ENCODE measurements around the gene AP3M1. TPM values are rescaled to one million over a fixed set of nuclear protein-coding genes. Genes with fewer than 3 reads are reported as not detected.
A peak's percentile ranks its signal among the peaks of the same experiment; 100 is the strongest.

AP3M1 gene
- total RNA-seq, 1 experiment from 2014 or later = 52.6 TPM

GRCh38 chr10:74118804-74119203 lies 31.8 kb downstream of the AP3M1 start:
- no peak for TF ChIP-seq CTCF (IDR thresholded peaks at IDR 0.05; ENCODE audit: unreplicated experiment)

GRCh38 chr10:74117738-74118137 lies 32.9 kb downstream of the AP3M1 start:
- Mint-ChIP-seq H3K27me3 (ENCODE audit: unreplicated experiment) (no peaks in the 10 kb centered on the region), H3K9me3 (ENCODE audit: low read depth, unreplicated experiment) (no peaks in the 10 kb centered on the region), H3K4me1 (ENCODE audit: low read depth, unreplicated experiment) (peaks cover 12% of the 10 kb centered on the region), H3K27ac (ENCODE audit: unreplicated experiment) (no peak overlapping the region), H3K36me3 (ENCODE audit: insufficient read depth, unreplicated experiment) (peaks cover 86% of the 10 kb centered on the region), H3K4me3 (ENCODE audit: low read depth, unreplicated experiment) (no peak overlapping the region)
- TF ChIP-seq CTCF (IDR thresholded peaks at IDR 0.05; ENCODE audit: unreplicated experiment) = no peak
- DNase-seq = no peak
- BruUV-seq (replicated peaks) = no TSS peak
- CTCF ChIA-PET = interaction anchor here (0.5 kb wide), 1 partner anchor 21 kb away, joined by 3 read pairs; no protein-coding TSS in a partner anchor
- intact Hi-C loops (cut with micrococcal nuclease; ENCODE audit: unreplicated experiment) = no loop called here

More at GRCh38 chr10:74118804-74119203, 31.8 kb downstream of the AP3M1 start:
- no TSS peak for BruUV-seq (replicated peaks)
- no peak for DNase-seq
- intact Hi-C loops (cut with micrococcal nuclease; ENCODE audit: unreplicated experiment) = no loop called here
- Mint-ChIP-seq H3K36me3 (ENCODE audit: insufficient read depth, unreplicated experiment) (peaks cover 84% of the 10 kb centered on the region), H3K27me3 (ENCODE audit: unreplicated experiment) (no peaks in the 10 kb centered on the region), H3K4me1 (ENCODE audit: low read depth, unreplicated experiment) (peaks cover 12% of the 10 kb centered on the region), H3K27ac (ENCODE audit: unreplicated experiment) (peak overlapping the region; percentile 7), H3K4me3 (ENCODE audit: low read depth, unreplicated experiment) (no peak overlapping the region), H3K9me3 (ENCODE audit: low read depth, unreplicated experiment) (no peaks in the 10 kb centered on the region)
- CTCF ChIA-PET = no interaction called here

- Mint-ChIP-seq H3K9me3 (ENCODE audit: low read depth, unreplicated experiment) (no peaks in the 10 kb centered on the region), H3K27ac (ENCODE audit: unreplicated experiment) (no peak overlapping the region), H3K27me3 (ENCODE audit: unreplicated experiment) (no peaks in the 10 kb centered on the region), H3K4me1 (ENCODE audit: low read depth, unreplicated experiment) (peaks cover 7% of the 10 kb centered on the region), H3K4me3 (ENCODE audit: low read depth, unreplicated experiment) (no peak overlapping the region), H3K36me3 (ENCODE audit: insufficient read depth, unreplicated experiment) (peaks cover 93% of the 10 kb centered on the region)
- CTCF ChIA-PET = no interaction called here
- DNase-seq = no peak
- no peak for TF ChIP-seq CTCF (IDR thresholded peaks at IDR 0.05; ENCODE audit: unreplicated experiment)
- intact Hi-C loops (cut with micrococcal nuclease; ENCODE audit: unreplicated experiment) = no loop called here
- no TSS peak for BruUV-seq (replicated peaks)
These were observed 36.6 kb downstream of the AP3M1 start for GRCh38 chr10:74114041-74114448.

GRCh38 chr10:74113546-74113945 lies 37.1 kb downstream of the AP3M1 start:
- H3K9me3 Mint-ChIP-seq (ENCODE audit: low read depth, unreplicated experiment) = no peaks in the 10 kb centered on the region
- CTCF ChIA-PET = no interaction called here
- peaks cover 2% of the 10 kb centered on the region for H3K4me1 Mint-ChIP-seq (ENCODE audit: low read depth, unreplicated experiment)
- no peak overlapping the region for H3K27ac Mint-ChIP-seq (ENCODE audit: unreplicated experiment)
- no peak for TF ChIP-seq CTCF (IDR thresholded peaks at IDR 0.05; ENCODE audit: unreplicated experiment)
- no peaks in the 10 kb centered on the region for H3K27me3 Mint-ChIP-seq (ENCODE audit: unreplicated experiment)
- intact Hi-C loops (cut with micrococcal nuclease; ENCODE audit: unreplicated experiment) = no loop called here
- no peak overlapping the region for H3K4me3 Mint-ChIP-seq (ENCODE audit: low read depth, unreplicated experiment)
- H3K36me3 Mint-ChIP-seq (ENCODE audit: insufficient read depth, unreplicated experiment) = peaks cover 93% of the 10 kb centered on the region
- no TSS peak for BruUV-seq (replicated peaks)
- DNase-seq = no peak

Measured in Calu3 (cell line).